Fibroblast of lung (primary cell): ENCODE data around the gene DIP2A. TPM values are rescaled to one million over a fixed set of nuclear protein-coding genes. Genes with fewer than 3 reads are reported as not detected.

Experiments used
- DNase-seq, 2 donors: peaks; one replicate each; pipeline versions ENCODE4 v3.0.0 to v3.0.0-alpha.2; 2010; ENCODE audit warnings: low read depth in 2 of 2
- H2AFZ ChIP-seq: 2 replicates; pipeline ENCODE4 v1.5.1; 2012; ENCODE audit warnings: low read length, control low read depth, inconsistent platforms
- H3K27ac ChIP-seq: 2 replicates; pipeline ENCODE4 v1.5.1; 2011; ENCODE audit warnings: low read length, control low read depth; ENCODE audit not compliant: insufficient read depth
- H3K27me3 ChIP-seq: 2 replicates; pipeline ENCODE4 v1.5.1; 2011; ENCODE audit warnings: mild to moderate bottlenecking, low read length; ENCODE audit not compliant: control insufficient read depth, insufficient read depth
- H3K36me3 ChIP-seq: 2 replicates; pipeline ENCODE4 v1.5.1; 2011; ENCODE audit warnings: low read length; ENCODE audit not compliant: control insufficient read depth, insufficient read depth
- H3K4me1 ChIP-seq: 2 replicates; pipeline ENCODE4 v1.5.1; 2011; ENCODE audit warnings: low read length; ENCODE audit not compliant: control insufficient read depth, insufficient read depth; ENCODE audit errors: extremely low read depth
- H3K4me2 ChIP-seq: 2 replicates; pipeline ENCODE4 v1.5.1; 2011; ENCODE audit warnings: low read length, control low read depth; ENCODE audit not compliant: insufficient read depth; ENCODE audit errors: extremely low read depth
- H3K4me3 ChIP-seq, 4 experiments: fragments of 200-600 bp in 1 of 4; sonication (generic) in 1 of 4; replicated peaks in 1 of 4; 2 replicates each; pipeline ENCODE4 v1.5.1; 2011 to 2016; ENCODE audit warnings: low read length in 4 of 4, low read depth in 3 of 4, mild to moderate bottlenecking in 3 of 4, control low read depth in 2 of 4, inconsistent platforms in 1 of 4, mixed read lengths in 1 of 4; ENCODE audit not compliant: insufficient read depth in 1 of 4; ENCODE audit errors: control extremely low read depth in 1 of 4
- H3K79me2 ChIP-seq: 2 replicates; pipeline ENCODE4 v1.5.1; 2012; ENCODE audit warnings: mild to moderate bottlenecking, low read length, inconsistent platforms; ENCODE audit not compliant: control insufficient read depth, insufficient read depth
- H3K9ac ChIP-seq: 2 replicates; pipeline ENCODE4 v1.5.1; 2011; ENCODE audit warnings: mild to moderate bottlenecking, low read length, control low read depth; ENCODE audit not compliant: insufficient read depth
- H3K9me3 ChIP-seq: 2 replicates; pipeline ENCODE4 v1.5.1; 2012; ENCODE audit warnings: low read depth, low read length; ENCODE audit not compliant: control insufficient read depth, insufficient read depth
- H4K20me1 ChIP-seq: 2 replicates; pipeline ENCODE4 v1.5.1; 2011; ENCODE audit warnings: low read length; ENCODE audit not compliant: control insufficient read depth, insufficient read depth; ENCODE audit errors: extremely low read depth
- EZH2 ChIP-seq: IDR thresholded peaks from 2 replicates; pipeline ENCODE4 v1.5.1; 2012; ENCODE audit warnings: low read length, control low read depth, mild to moderate bottlenecking; ENCODE audit errors: missing control alignments
- polyA plus RNA-seq, 2 donors: library from polyadenylated mRNA; depleted of rRNA in 1 of 2; stranded (reverse) in 1 of 2; unstranded in 1 of 2; fragments of >200 nt; gene quantifications; 2 replicates each; pipeline ENCODE4 v1.2.1, GENCODE V29; 2011 to 2012; ENCODE audit warnings: missing spikeins in 1 of 2
- total RNA-seq: library from RNA; depleted of rRNA; stranded (reverse); fragments of >200 nt; gene quantifications from 2 replicates; pipeline ENCODE4 v1.2.1, GENCODE V29; 2014
- TF ChIP-seq, protein P1 (sequence below), 2 donors: IDR thresholded peaks in 1 of 2; conservative IDR thresholded peaks in 1 of 2; 1 replicate in 1 of 2; 2 replicates in 1 of 2; pipeline ENCODE4 v1.5.1; 2011 to 2012; ENCODE audit warnings: low read length in 2 of 2, control low read depth in 1 of 2, inconsistent platforms in 1 of 2, low read depth in 1 of 2, mild to moderate bottlenecking in 1 of 2

Gene DIP2A
- total and polyA plus RNA-seq, 2 donors (not counting 1 experiment from before 2014, with no cell fraction given) = 16.3 to 21.1 TPM

DNA sequence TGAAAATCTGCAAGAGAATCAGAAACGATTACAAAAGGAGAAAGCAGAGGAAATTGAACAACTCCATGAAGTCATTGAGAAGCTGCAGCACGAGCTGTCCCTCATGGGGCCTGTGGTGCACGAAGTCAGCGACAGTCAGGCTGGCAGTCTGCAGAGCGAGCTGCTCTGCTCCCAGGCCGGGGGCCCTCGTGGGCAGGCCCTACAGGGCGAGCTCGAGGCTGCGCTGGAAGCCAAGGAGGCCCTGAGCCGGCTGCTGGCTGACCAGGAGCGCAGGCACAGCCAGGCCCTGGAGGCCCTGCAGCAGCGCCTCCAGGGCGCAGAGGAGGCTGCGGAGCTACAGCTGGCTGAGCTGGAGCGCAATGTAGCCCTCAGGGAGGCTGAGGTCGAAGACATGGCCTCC is 47.5 kb upstream of the DIP2A start:
- no peak overlapping the region for H3K9ac ChIP-seq
- no peak for DNase-seq

DNA sequence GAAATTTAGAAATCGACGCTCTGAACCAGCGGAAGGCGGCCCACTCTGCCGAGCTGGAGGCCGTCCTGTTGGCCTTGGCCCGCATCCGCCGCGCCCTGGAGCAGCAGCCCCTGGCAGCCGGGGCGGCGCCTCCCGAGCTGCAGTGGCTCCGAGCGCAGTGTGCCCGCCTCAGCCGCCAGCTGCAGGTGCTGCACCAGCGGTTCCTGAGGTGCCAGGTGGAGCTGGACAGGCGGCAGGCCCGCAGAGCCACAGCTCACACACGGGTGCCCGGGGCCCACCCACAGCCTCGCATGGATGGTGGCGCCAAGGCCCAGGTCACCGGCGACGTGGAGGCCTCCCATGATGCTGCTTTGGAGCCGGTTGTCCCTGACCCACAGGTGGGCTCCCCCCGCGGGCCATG is 47.0 kb upstream of the DIP2A start:
- Histone ChIP-seq H3K79me2 (no peaks in the 10 kb centered on the region), H3K4me3 (no peak overlapping the region), H3K9me3 (no peaks in the 10 kb centered on the region), H3K27ac (no peak overlapping the region), H2AFZ (no peak overlapping the region), H3K9ac (no peak overlapping the region), H3K27me3 (no peaks in the 10 kb centered on the region), H3K4me2 (no peak overlapping the region), H3K4me1 (no peaks in the 10 kb centered on the region), H3K36me3 (peaks cover 12% of the 10 kb centered on the region), H4K20me1 (no peaks in the 10 kb centered on the region)
- no peak for DNase-seq
- TF ChIP-seq, protein P1, sequence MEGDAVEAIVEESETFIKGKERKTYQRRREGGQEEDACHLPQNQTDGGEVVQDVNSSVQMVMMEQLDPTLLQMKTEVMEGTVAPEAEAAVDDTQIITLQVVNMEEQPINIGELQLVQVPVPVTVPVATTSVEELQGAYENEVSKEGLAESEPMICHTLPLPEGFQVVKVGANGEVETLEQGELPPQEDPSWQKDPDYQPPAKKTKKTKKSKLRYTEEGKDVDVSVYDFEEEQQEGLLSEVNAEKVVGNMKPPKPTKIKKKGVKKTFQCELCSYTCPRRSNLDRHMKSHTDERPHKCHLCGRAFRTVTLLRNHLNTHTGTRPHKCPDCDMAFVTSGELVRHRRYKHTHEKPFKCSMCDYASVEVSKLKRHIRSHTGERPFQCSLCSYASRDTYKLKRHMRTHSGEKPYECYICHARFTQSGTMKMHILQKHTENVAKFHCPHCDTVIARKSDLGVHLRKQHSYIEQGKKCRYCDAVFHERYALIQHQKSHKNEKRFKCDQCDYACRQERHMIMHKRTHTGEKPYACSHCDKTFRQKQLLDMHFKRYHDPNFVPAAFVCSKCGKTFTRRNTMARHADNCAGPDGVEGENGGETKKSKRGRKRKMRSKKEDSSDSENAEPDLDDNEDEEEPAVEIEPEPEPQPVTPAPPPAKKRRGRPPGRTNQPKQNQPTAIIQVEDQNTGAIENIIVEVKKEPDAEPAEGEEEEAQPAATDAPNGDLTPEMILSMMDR (conservative IDR thresholded peaks at IDR 0.05 in 1 of 2, IDR thresholded peaks at IDR 0.05 in 1 of 2; ENCODE audit: low read depth in 1 of 2, low read length in 2 of 2) = no peak
- no peak for TF ChIP-seq EZH2

More for the DNA sequence above, 47.5 kb upstream of the DIP2A start:
- Histone ChIP-seq H3K4me2 (no peak overlapping the region), H3K27ac (no peak overlapping the region), H3K4me1 (no peaks in the 10 kb centered on the region), H4K20me1 (no peaks in the 10 kb centered on the region), H3K79me2 (no peaks in the 10 kb centered on the region), H3K4me3 (no peak overlapping the region), H3K36me3 (peaks cover 10% of the 10 kb centered on the region), H3K9me3 (no peaks in the 10 kb centered on the region), H3K27me3 (no peaks in the 10 kb centered on the region), H2AFZ (no peak overlapping the region)
- no peak for TF ChIP-seq EZH2
- TF ChIP-seq, protein P1 (conservative IDR thresholded peaks at IDR 0.05 in 1 of 2, IDR thresholded peaks at IDR 0.05 in 1 of 2; ENCODE audit: low read depth in 1 of 2, low read length in 2 of 2) = no peak

DNA sequence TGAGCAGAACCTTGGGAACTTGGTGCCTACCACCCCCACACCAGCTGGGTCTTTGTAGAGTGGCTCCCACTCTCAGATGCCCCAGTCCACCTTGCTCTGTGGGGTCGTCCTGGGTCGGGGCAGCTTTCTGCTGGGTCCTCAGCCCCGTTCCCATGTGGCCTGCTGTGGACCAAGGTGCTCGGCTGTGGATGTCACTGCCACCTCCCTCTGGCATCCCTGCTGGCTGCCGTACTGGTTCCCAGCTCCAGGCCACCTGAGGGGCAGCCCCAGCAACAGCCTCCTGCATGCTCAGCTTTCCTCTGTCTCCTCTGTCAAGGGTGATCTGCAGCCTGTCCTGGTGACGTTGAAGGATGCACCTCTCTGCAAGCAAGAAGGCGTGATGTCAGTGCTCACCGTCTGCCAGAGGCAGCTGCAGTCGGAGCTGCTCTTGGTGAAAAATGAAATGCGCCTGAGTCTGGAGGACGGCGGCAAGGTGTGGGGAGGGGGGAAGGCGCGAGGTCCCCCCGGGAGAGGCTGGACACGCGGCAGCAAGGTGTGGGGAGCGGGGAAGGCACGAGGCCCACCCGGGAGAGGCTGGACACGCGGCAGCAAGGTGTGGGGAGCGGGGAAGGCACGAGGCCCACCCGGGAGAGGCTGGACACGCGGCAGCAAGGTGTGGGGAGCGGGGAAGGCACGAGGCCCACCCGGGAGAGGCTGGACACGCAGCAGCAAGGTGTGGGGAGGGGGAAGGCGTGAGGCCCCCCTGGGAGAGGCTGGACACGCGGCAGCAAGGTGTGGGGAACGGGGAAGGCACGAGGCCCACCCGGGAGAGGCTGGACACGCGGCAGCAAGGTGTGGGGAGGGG is 45.9 kb upstream of the DIP2A start:
- Histone ChIP-seq H3K4me2 (no peak overlapping the region), H4K20me1 (no peaks in the 10 kb centered on the region), H3K36me3 (peaks cover 14% of the 10 kb centered on the region), H3K4me3 (no peak overlapping the region), H3K27ac (no peak overlapping the region), H3K9me3 (no peaks in the 10 kb centered on the region), H3K27me3 (no peaks in the 10 kb centered on the region), H3K9ac (no peak overlapping the region), H3K4me1 (no peaks in the 10 kb centered on the region), H3K79me2 (no peaks in the 10 kb centered on the region), H2AFZ (no peak overlapping the region)
- DNase-seq = no peak
- TF ChIP-seq EZH2 = no peak
- TF ChIP-seq, protein P1 (conservative IDR thresholded peaks at IDR 0.05 in 1 of 2, IDR thresholded peaks at IDR 0.05 in 1 of 2; ENCODE audit: low read depth in 1 of 2, low read length in 2 of 2) = no peak
